OCI-LY7 (cell line): ENCODE results near the gene AUTS2.

Source experiments
- EZH2phosphoT487 ChIP-seq: fragments of 200-600 bp; sonication (generic); IDR thresholded peaks from 2 replicates; pipeline ENCODE4 v1.6.1; 2018; ENCODE audit warnings: low read depth, borderline replicate concordance, mild to moderate bottlenecking, mixed run types, antibody characterized with exemption, low read length, moderate library complexity, mixed read lengths
- TF ChIP-seq, protein P1 (sequence below): fragments of 200-600 bp; sonication (generic); conservative IDR thresholded peaks from 2 replicates; pipeline ENCODE4 v1.5.1; 2014; ENCODE audit warnings: mild to moderate bottlenecking, antibody characterized with exemption, low read length, moderate library complexity, mixed read lengths

DNA sequence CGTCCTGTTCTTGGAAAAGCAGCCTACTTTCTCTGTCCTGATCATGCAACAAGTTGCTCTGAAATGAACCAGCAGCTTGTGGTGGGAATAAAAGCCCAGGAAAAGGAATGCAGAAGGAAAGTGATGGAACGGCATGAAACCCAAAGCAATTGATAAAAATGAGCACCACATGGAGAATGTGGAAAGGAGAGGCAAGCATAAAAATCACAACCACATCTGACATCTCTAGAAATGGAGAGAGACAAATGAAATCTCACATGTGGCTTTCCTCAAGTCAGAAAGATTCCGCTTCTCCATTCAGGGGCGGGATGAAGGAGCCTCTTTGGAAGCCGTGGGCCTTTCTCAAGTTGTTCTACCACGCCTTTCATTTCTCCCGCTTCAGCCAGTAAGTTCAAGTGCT is 902.0 kb downstream of the AUTS2 start:
- TF ChIP-seq, protein P1, sequence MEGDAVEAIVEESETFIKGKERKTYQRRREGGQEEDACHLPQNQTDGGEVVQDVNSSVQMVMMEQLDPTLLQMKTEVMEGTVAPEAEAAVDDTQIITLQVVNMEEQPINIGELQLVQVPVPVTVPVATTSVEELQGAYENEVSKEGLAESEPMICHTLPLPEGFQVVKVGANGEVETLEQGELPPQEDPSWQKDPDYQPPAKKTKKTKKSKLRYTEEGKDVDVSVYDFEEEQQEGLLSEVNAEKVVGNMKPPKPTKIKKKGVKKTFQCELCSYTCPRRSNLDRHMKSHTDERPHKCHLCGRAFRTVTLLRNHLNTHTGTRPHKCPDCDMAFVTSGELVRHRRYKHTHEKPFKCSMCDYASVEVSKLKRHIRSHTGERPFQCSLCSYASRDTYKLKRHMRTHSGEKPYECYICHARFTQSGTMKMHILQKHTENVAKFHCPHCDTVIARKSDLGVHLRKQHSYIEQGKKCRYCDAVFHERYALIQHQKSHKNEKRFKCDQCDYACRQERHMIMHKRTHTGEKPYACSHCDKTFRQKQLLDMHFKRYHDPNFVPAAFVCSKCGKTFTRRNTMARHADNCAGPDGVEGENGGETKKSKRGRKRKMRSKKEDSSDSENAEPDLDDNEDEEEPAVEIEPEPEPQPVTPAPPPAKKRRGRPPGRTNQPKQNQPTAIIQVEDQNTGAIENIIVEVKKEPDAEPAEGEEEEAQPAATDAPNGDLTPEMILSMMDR: no peak
- no peak for TF ChIP-seq EZH2phosphoT487
